Left ventricle myocardium inferior (tissue), 1 donor: Measurements from ENCODE around the gene WNT7B. TPM values are rescaled to one million over a fixed set of nuclear protein-coding genes. Genes with fewer than 3 reads are reported as not detected.
A peak's percentile ranks its signal among the peaks of the same experiment; 100 is the strongest.

Source experiments
- DNase-seq: peaks from one replicate; pipeline ENCODE4 v3.0.0-alpha.2; 2020
- H3K27ac ChIP-seq: fragments of 200-600 bp; replicated peaks from 2 replicates; pipeline ENCODE4 v1.8.0; 2021
- H3K27me3 ChIP-seq: fragments of 200-600 bp; 2 replicates; pipeline ENCODE4 v1.8.0; 2021; ENCODE audit warnings: low read depth
- H3K36me3 ChIP-seq: fragments of 200-600 bp; 2 replicates; pipeline ENCODE4 v1.8.0; 2021
- H3K4me1 ChIP-seq: fragments of 200-600 bp; 2 replicates; pipeline ENCODE4 v1.8.0; 2021
- H3K4me3 ChIP-seq: fragments of 200-600 bp; 2 replicates; pipeline ENCODE4 v1.8.0; 2021; ENCODE audit warnings: mild to moderate bottlenecking, moderate library complexity
- H3K9me3 ChIP-seq: fragments of 200-600 bp; replicated peaks from 2 replicates; pipeline ENCODE4 v1.8.0; 2021
- intact Hi-C: fragments of 100-400 bp; cut with micrococcal nuclease; formaldehyde crosslinking; loops from one replicate; pipeline ENCODE4 v1.11.0; 2022
- total RNA-seq: library from RNA; stranded (reverse); fragmentation: NEBNext Ultra II Directional; extraction: Animal tissue kit (Norgen Biotek cat#: 25700); gene quantifications from one replicate; pipeline ENCODE4 v1.2.1, GENCODE V29; 2021
- TF ChIP-seq, protein P1 (sequence below): fragments of 200-600 bp; IDR thresholded peaks from 2 replicates; pipeline ENCODE4 v1.8.0; 2021; ENCODE audit warnings: antibody characterized with exemption, mild to moderate bottlenecking, borderline replicate concordance
- donor health status: DM: no; HTN: yes; CAD: no; lungs with severe emphysema.

The WNT7B gene
- total RNA-seq, 1 donor from 2014 or later, result not detected

DNA sequence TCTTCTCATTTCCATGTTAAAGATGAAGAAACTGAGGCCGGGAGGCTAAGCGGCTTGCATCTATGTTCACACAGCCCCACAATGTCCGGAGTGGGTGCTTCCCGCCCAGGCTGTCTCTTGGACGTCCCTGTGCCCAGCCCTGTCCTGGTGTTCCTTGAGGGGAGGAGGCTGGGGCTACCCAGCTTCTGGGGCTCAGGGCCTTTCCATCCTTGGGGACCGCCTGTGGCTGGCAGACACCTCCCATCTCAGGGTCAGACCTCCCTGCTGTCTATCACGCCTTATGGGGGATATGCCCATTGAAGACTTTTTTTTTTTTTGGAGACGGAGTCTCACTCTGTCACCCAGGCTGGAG lies 95.5 kb downstream of the WNT7B start:
- no peaks in the 10 kb centered on the region for H3K36me3 ChIP-seq
- DNase-seq, result no peak
- no peak overlapping the region for H3K4me3 ChIP-seq
- H3K9me3 ChIP-seq, result no peaks in the 10 kb centered on the region
- no peak overlapping the region for H3K27ac ChIP-seq
- intact Hi-C loops, result no loop called here
- peaks cover 89% of the 10 kb centered on the region for H3K27me3 ChIP-seq
- TF ChIP-seq, protein P1, sequence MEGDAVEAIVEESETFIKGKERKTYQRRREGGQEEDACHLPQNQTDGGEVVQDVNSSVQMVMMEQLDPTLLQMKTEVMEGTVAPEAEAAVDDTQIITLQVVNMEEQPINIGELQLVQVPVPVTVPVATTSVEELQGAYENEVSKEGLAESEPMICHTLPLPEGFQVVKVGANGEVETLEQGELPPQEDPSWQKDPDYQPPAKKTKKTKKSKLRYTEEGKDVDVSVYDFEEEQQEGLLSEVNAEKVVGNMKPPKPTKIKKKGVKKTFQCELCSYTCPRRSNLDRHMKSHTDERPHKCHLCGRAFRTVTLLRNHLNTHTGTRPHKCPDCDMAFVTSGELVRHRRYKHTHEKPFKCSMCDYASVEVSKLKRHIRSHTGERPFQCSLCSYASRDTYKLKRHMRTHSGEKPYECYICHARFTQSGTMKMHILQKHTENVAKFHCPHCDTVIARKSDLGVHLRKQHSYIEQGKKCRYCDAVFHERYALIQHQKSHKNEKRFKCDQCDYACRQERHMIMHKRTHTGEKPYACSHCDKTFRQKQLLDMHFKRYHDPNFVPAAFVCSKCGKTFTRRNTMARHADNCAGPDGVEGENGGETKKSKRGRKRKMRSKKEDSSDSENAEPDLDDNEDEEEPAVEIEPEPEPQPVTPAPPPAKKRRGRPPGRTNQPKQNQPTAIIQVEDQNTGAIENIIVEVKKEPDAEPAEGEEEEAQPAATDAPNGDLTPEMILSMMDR, result no peak
- peaks cover 63% of the 10 kb centered on the region for H3K4me1 ChIP-seq

DNA sequence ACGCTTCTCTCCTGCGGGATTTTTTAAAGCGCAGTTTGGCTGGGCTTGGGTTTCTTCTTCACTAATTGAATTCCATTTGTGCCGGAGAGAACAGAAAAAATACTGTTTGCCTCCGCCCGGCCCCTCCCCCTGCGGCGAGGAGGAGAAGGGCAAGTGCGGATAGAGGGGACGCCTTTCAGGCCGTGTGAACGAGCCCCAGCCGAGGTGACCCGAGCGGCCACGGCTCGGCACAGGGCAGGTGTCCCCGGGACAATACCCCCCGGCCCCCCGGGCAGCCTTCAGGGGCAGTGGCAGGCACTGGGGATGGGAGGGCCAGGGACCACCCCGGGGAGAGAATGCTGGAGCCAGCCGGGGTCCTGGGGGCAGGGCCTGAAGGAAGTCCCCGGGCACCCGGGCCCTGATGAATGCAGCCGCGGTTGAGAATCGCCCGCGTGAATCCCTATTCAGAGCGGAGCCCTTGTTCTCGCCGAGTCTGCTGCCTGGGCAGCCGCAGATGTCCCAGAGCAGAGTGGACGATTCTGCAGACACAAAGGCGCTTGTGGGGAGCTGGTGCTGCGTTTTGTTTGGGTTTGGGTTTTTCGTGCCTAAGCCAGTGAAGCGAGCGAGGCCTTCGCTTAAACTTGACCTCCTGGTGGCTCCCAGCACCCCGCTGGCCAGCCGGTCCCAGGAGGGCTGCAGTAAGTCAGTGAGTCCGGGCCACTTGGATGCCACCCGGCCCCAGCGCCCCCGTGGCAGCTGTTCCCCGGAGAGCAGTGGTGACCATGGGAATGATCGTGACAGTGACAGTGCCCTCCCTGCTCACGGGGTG lies 96.0 kb downstream of the WNT7B start:
- no peaks in the 10 kb centered on the region for H3K9me3 ChIP-seq
- TF ChIP-seq, protein P1, result no peak
- peaks cover 90% of the 10 kb centered on the region for H3K27me3 ChIP-seq
- no peaks in the 10 kb centered on the region for H3K36me3 ChIP-seq
- intact Hi-C loops, result no loop called here
- peak overlapping the region; percentile 4 for H3K27ac ChIP-seq
- no peak for DNase-seq
- peak overlapping the region; percentile 17 for H3K4me3 ChIP-seq
- peaks cover 61% of the 10 kb centered on the region for H3K4me1 ChIP-seq

DNA sequence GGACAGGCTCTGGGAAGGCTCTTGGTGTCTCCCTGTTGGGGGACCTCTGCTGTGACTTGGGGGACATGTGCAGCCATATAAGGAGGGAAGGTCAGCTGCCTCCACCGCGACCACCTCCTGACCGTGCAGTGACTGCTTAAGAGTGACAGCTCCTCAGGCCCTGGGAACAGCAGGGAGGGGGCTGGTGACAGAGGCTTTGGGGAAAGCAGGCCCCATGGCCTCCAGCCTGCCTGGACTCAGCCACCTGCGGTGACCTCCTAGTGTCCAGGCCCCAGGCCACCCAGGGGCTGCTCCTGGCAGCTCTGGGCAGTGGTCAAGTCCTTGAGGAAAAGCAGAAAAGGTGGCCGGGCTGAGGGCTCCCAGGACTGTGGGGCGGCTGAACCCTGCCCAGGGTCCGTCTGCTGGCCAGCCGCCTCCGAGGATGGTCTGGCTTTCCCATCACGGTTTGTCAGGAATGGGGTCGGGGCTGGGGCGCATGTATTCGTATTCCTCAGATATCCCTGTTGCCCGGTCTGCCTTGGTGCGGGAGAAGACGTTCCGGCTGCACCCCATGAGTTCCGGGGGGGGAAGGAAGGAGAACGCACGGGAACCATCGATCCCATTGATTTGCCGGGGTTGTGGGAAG lies 96.8 kb downstream of the WNT7B start:
- H3K9me3 ChIP-seq, result no peaks in the 10 kb centered on the region
- H3K36me3 ChIP-seq, result no peaks in the 10 kb centered on the region
- H3K4me1 ChIP-seq, result peaks cover 54% of the 10 kb centered on the region
- peak overlapping the region; percentile 4 for H3K27ac ChIP-seq
- TF ChIP-seq, protein P1, result no peak
- peaks cover 83% of the 10 kb centered on the region for H3K27me3 ChIP-seq
- peak overlapping the region; percentile 17 for H3K4me3 ChIP-seq
- DNase-seq, result no peak
- intact Hi-C loops, result no loop called here

GRCh38 chr22:45879552-45879949 lies 97.4 kb downstream of the WNT7B start:
- TF ChIP-seq, protein P1, result no peak
- peak; percentile 64 for DNase-seq
- intact Hi-C loops, result no loop called here
- H3K27ac ChIP-seq, result peak overlapping the region; percentile 4
- no peak overlapping the region for H3K4me3 ChIP-seq
- no peaks in the 10 kb centered on the region for H3K36me3 ChIP-seq
- peaks cover 77% of the 10 kb centered on the region for H3K27me3 ChIP-seq
- H3K4me1 ChIP-seq, result peaks cover 47% of the 10 kb centered on the region
- H3K9me3 ChIP-seq, result no peaks in the 10 kb centered on the region

DNA sequence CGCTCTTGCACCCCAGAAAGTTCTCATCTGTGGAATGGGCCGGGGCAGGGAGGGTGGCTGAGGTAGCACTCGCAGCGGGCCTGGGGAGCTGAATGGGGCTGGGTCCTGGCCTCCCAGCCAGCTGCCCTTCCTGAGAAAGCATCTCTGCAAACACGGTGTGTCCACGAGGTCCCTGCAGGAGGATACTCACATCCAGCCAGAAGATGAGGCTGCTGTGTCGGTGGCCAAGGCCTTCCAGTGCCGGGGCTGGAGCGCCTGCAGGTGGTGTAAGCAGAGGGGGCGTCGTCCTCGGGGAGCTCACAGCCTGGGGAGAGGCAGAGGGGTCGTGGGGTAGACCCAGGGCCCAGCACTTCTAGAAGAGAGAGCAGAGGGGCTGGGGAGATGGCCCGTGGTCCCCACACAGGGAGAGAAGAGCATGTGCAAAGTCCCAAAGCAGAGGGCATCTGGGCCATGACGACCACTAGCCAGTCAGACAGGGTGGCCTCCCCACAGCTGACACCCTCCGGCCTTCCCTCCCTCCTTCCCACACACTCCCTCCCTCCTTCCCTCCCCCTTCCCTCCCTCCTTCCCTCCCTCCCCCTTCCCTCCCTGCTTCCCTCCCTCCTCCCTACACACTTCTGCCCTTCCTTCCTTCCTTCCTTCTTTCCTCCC lies 97.9 kb downstream of the WNT7B start:
- no peak overlapping the region for H3K27ac ChIP-seq
- intact Hi-C loops, result no loop called here

More for the DNA sequence above, 97.9 kb downstream of the WNT7B start:
- TF ChIP-seq, protein P1, result no peak
- Histone ChIP-seq H3K4me1 (peaks cover 42% of the 10 kb centered on the region), H3K4me3 (no peak overlapping the region), H3K9me3 (no peaks in the 10 kb centered on the region), H3K36me3 (no peaks in the 10 kb centered on the region), H3K27me3 (peaks cover 71% of the 10 kb centered on the region)
- DNase-seq, result no peak
